ENCODE measurements around the gene SPDYE2B. TPM values are rescaled to one million over a fixed set of nuclear protein-coding genes. Genes with fewer than 3 reads are reported as not detected.

SPDYE2B gene
- total RNA-seq (2022; extraction: Qiagen RNA extraction; ENCODE audit: low read depth), result not detected in 5 replicates

GRCh38 chr7:102649924-102650323 is at the start of gene SPDYE2B:
Gene SPDYE2B (plus strand): TSS chr7:102650319. CDS start chr7:102652349, 2,030 bp downstream.

GRCh38 chr7:102616507-102617125 is 33.5 kb upstream of the SPDYE2B start, which contains the start of gene RASA4:
Gene RASA4 (minus strand): TSS chr7:102616756. CDS start chr7:102616689, 67 bp downstream.

DNA sequence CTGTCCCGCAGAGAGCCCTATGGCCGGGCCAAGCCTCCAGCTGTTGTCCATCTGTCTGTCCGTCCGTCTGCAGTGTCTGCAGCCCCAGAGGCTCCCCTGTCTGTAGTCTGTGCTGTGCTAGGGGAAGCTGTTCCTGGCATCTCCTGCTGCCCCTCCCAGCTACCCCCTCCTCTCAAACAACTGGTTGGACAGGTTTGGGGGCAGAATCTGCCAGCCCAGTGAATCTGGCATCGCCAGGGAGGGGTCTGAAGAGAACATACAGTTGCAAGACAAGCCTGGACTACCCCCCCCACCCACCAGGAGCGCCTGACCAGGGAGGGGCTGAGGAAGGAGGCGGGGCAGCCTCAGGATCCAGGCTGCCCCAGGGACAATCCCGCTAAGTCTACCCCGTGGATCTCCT is 7.4 kb upstream of the SPDYE2B start, which contains the start of gene UPK3BL1:
UPK3BL1 (minus strand) TSS at position 101 of the 400 bp plus-strand sequence; CDS start at position 51, 50 bp downstream.

GRCh38 chr7:102671166-102671955 is 21.2 kb downstream of the SPDYE2B start, which contains the start of gene POLR2J2:
Gene POLR2J2 (minus strand): TSS chr7:102671663. CDS start chr7:102671601, 62 bp downstream.

Other genes with a start within 250 kb of the SPDYE2B start
- 17.7 to 38.1 TPM (median 37.1 TPM) in 5 replicates for gene ORAI2, start 216.7 kb upstream of the SPDYE2B start, total RNA-seq (2022; extraction: Qiagen RNA extraction; ENCODE audit: low read depth)
- 8.2 to 13.5 TPM (median 10.7 TPM) in 5 replicates for gene ALKBH4, start 185.5 kb upstream of the SPDYE2B start, total RNA-seq (2022; extraction: Qiagen RNA extraction; ENCODE audit: low read depth)
- 17.5 to 35.3 TPM (median 33.2 TPM) in 5 replicates for gene LRWD1, start 185.3 kb upstream of the SPDYE2B start, total RNA-seq (2022; extraction: Qiagen RNA extraction; ENCODE audit: low read depth)
- gene POLR2J, start 171.4 kb upstream of the SPDYE2B start, total RNA-seq (2022; extraction: Qiagen RNA extraction; ENCODE audit: low read depth), result 103 to 132 TPM (median 108 TPM) in 5 replicates
- 0.78 to 2.1 TPM (median 1.5 TPM) in 5 replicates for gene RASA4B, start 132.5 kb upstream of the SPDYE2B start, total RNA-seq (2022; extraction: Qiagen RNA extraction; ENCODE audit: low read depth)
- 2.1 to 5.0 TPM (median 2.6 TPM) in 5 replicates for gene UPK3BL2, start 106.6 kb upstream of the SPDYE2B start, total RNA-seq (2022; extraction: Qiagen RNA extraction; ENCODE audit: low read depth)
- gene SPDYE2, start 99.1 kb upstream of the SPDYE2B start, total RNA-seq (2022; extraction: Qiagen RNA extraction; ENCODE audit: low read depth), result not detected in 5 replicates
- 17.4 to 50.4 TPM (median 26.3 TPM) in 5 replicates for gene POLR2J3, start 77.7 kb upstream of the SPDYE2B start, total RNA-seq (2022; extraction: Qiagen RNA extraction; ENCODE audit: low read depth)
- 1.4 to 2.8 TPM (median 2.3 TPM) in 5 replicates for gene RASA4, start 33.6 kb upstream of the SPDYE2B start, total RNA-seq (2022; extraction: Qiagen RNA extraction; ENCODE audit: low read depth)
- 5.6 to 14.5 TPM (median 11.7 TPM) in 5 replicates for gene UPK3BL1, start 7.5 kb upstream of the SPDYE2B start, total RNA-seq (2022; extraction: Qiagen RNA extraction; ENCODE audit: low read depth)
- gene POLR2J2, start 21.3 kb downstream of the SPDYE2B start, total RNA-seq (2022; extraction: Qiagen RNA extraction; ENCODE audit: low read depth), result 0.26 to 0.89 TPM (median 0.36 TPM) in 4 of 5 replicates, not detected in the other
- 5.6 to 8.5 TPM (median 7.4 TPM) in 5 replicates for gene FAM185A, start 98.7 kb downstream of the SPDYE2B start, total RNA-seq (2022; extraction: Qiagen RNA extraction; ENCODE audit: low read depth)